ENCODE measurements around the gene CWC27.
"Not testable (repeated sequence)": the region's sequence is repeated elsewhere in the genome, so short reads cannot be mapped to it uniquely, and the experiment has no call there.

CWC27 gene

GRCh38 chr5:64811050-64811640 is 42.4 kb downstream of the CWC27 start:
- in situ Hi-C loops (cut with MboI; ENCODE audit: low pct_unique_long_range_greater_than_20kb, low sequenced_read_pairs, unreplicated experiment): no loop called here
- peak; percentile 60 for TF ChIP-seq CTCF (IDR thresholded peaks at IDR 0.05; ENCODE audit: extremely low read depth, insufficient read depth, missing control alignments)
- DNase-seq (ENCODE audit: low spot score): peak; percentile 9

GRCh38 chr5:64814073-64814472 is 45.3 kb downstream of the CWC27 start:
- DNase-seq (ENCODE audit: low spot score): peak; percentile 21
- no peak for TF ChIP-seq CTCF (IDR thresholded peaks at IDR 0.05; ENCODE audit: extremely low read depth, insufficient read depth, missing control alignments)
- in situ Hi-C loops (cut with MboI; ENCODE audit: low pct_unique_long_range_greater_than_20kb, low sequenced_read_pairs, unreplicated experiment): no loop called here

GRCh38 chr5:64818245-64818644 is 49.5 kb downstream of the CWC27 start:
- no peak for TF ChIP-seq CTCF (IDR thresholded peaks at IDR 0.05; ENCODE audit: extremely low read depth, insufficient read depth, missing control alignments)
- in situ Hi-C loops (cut with MboI; ENCODE audit: low pct_unique_long_range_greater_than_20kb, low sequenced_read_pairs, unreplicated experiment): no loop called here
- DNase-seq (ENCODE audit: low spot score): no peak

- DNase-seq (ENCODE audit: low spot score); in situ Hi-C loops (cut with MboI; ENCODE audit: low pct_unique_long_range_greater_than_20kb, low sequenced_read_pairs, unreplicated experiment): not testable (repeated sequence)
These were observed 50.6 kb downstream of the CWC27 start for GRCh38 chr5:64819345-64819744.

- TF ChIP-seq CTCF (IDR thresholded peaks at IDR 0.05; ENCODE audit: extremely low read depth, insufficient read depth, missing control alignments): no peak
- DNase-seq (ENCODE audit: low spot score): no peak
- in situ Hi-C loops (cut with MboI; ENCODE audit: low pct_unique_long_range_greater_than_20kb, low sequenced_read_pairs, unreplicated experiment): no loop called here
These were observed 53.6 kb downstream of the CWC27 start for GRCh38 chr5:64822320-64822719.

GRCh38 chr5:64826541-64826940 is 57.8 kb downstream of the CWC27 start:
- in situ Hi-C loops (cut with MboI; ENCODE audit: low pct_unique_long_range_greater_than_20kb, low sequenced_read_pairs, unreplicated experiment): no loop called here
- no peak for TF ChIP-seq CTCF (IDR thresholded peaks at IDR 0.05; ENCODE audit: extremely low read depth, insufficient read depth, missing control alignments)
- no peak for DNase-seq (ENCODE audit: low spot score)

GRCh38 chr5:64827703-64828102 is 59.0 kb downstream of the CWC27 start:
- in situ Hi-C loops (cut with MboI; ENCODE audit: low pct_unique_long_range_greater_than_20kb, low sequenced_read_pairs, unreplicated experiment): no loop called here
- DNase-seq (ENCODE audit: low spot score): no peak
- TF ChIP-seq CTCF (IDR thresholded peaks at IDR 0.05; ENCODE audit: extremely low read depth, insufficient read depth, missing control alignments): no peak

- in situ Hi-C loops (cut with MboI; ENCODE audit: low pct_unique_long_range_greater_than_20kb, low sequenced_read_pairs, unreplicated experiment); DNase-seq (ENCODE audit: low spot score): not testable (repeated sequence)
These were observed 61.9 kb downstream of the CWC27 start for GRCh38 chr5:64830650-64831049.

Measured in GM13977 (cell line).